ENCODE data around the gene EEF1A1.
"Not testable (repeated sequence)": the region's sequence is repeated elsewhere in the genome, so short reads cannot be mapped to it uniquely, and the experiment has no call there.

Gene EEF1A1

DNA sequence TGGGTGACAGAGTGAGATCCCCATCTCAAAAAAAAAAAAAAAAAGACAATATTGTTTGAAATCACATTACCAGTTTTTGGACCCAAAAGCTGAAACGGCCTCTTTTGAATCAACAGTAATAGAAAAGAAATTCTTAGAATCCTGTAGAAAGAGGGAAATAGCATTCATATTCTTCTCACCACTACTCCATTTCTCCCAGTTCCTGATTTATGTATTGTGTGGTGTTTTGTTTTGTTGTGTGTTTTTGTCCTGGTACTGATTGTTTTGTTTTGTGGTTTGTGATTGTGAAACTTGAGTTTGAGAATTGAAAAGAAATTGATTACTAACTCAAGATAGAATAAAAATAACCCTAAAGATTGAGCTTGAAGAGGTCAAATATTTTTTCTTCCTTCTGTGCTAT is 26.2 kb upstream of the EEF1A1 start:
- TF ChIP-seq, protein P1, sequence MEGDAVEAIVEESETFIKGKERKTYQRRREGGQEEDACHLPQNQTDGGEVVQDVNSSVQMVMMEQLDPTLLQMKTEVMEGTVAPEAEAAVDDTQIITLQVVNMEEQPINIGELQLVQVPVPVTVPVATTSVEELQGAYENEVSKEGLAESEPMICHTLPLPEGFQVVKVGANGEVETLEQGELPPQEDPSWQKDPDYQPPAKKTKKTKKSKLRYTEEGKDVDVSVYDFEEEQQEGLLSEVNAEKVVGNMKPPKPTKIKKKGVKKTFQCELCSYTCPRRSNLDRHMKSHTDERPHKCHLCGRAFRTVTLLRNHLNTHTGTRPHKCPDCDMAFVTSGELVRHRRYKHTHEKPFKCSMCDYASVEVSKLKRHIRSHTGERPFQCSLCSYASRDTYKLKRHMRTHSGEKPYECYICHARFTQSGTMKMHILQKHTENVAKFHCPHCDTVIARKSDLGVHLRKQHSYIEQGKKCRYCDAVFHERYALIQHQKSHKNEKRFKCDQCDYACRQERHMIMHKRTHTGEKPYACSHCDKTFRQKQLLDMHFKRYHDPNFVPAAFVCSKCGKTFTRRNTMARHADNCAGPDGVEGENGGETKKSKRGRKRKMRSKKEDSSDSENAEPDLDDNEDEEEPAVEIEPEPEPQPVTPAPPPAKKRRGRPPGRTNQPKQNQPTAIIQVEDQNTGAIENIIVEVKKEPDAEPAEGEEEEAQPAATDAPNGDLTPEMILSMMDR (IDR thresholded peaks at IDR 0.05; ENCODE audit: control insufficient read depth, extremely low read depth, insufficient read depth) = no peak
- no peak overlapping the region for H3K4me3 ChIP-seq (ENCODE audit: low read depth, low read length)
- no peak for DNase-seq (ENCODE audit: low read depth)

DNA sequence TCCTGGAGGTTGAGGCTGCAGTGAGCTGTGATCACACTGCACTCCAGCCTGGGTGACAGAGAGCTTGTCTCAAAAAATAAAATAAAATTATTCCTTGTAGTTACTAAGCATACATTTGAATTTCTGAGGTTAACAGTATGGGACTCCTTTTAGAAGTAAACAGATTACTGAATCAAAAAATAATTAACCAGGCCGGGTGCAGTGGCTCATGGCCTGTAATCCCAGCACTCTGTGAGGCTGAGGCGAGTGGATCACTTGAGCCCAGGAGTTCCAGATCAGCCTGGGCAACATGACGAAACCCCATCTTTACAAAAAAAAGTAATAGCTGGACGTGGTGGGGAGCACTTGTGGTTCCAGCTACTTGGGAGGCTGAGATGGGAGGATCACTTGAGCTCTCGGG is 22.1 kb upstream of the EEF1A1 start:
- TF ChIP-seq, protein P1 (IDR thresholded peaks at IDR 0.05; ENCODE audit: control insufficient read depth, extremely low read depth, insufficient read depth) = no peak
- no peak overlapping the region for H3K4me3 ChIP-seq (ENCODE audit: low read depth, low read length)
- no peak for DNase-seq (ENCODE audit: low read depth)

DNA sequence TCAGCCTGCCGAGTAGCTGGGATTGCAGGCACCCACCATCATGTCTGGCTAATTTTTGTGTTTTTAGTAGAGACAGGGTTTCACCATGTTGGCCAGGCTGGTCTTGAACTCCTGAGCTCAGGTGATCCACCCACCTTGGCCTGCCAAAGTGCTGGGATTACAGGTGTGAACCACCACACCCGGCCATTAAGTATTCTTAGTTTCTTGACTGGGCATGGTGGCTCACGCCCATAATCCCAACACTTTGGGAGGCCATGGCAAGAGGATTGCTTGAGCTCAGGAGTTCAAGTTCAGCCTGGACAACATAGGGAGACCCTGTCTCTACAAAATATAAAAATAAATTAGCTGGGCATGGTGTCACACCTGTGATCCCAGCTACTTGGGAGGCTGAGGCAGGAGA is 21.6 kb upstream of the EEF1A1 start:
- not testable (repeated sequence) for H3K4me3 ChIP-seq (ENCODE audit: low read depth, low read length); DNase-seq (ENCODE audit: low read depth)

DNA sequence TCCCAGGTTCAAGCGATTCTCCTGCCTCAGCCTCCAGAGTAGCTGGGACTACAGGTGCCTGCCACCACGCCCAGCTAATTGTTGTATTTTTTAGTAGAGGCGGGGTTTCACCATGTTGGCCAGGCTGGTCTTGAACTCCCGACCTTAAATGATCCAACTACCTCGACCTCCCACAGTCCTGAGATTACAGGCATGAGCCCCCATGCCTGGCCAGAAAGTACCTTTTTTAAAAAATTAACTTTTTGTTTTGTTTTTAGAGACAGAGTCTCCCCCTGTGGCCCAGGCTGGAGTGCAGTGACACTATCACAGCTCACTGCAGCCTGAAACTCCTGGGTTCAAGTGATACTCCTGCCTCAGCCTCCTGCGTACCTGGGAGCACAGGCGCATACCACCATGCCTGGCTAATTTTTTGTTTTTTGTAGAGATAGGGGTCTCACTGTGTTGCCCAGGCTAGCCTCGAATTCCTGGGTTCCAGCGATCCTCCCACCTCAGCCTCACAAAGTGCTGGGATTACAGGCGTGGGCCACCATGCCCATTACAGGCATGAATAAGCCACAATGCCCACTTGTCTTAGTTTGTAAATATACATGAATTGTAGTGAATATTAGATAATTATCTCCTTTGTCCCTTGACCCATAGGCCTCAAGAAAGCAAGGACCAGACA is 17.4 kb upstream of the EEF1A1 start:
- no peak for DNase-seq (ENCODE audit: low read depth)
- no peak overlapping the region for H3K4me3 ChIP-seq (ENCODE audit: low read depth, low read length)
- TF ChIP-seq, protein P1 (IDR thresholded peaks at IDR 0.05; ENCODE audit: control insufficient read depth, extremely low read depth, insufficient read depth) = no peak

DNA sequence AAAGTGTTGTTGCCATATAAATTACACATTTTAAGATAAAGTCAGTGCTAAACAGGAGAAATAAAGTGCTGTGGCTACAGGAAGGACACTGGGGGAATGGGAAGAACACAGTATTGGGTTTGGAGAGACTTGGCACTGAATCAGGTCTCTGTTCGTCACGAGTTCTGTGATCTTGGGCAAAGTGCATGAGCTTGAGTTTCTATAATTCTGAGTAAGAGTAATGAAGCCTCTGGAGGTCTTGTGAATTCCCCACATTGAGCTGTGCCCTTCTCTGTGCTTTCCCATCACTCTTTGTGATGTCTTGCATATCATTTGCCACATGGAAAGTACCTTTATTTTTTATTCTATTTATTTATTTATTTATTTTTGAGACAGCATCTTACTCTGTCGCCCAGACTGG is 16.8 kb upstream of the EEF1A1 start:
- DNase-seq (ENCODE audit: low read depth) = no peak
- TF ChIP-seq, protein P1 (IDR thresholded peaks at IDR 0.05; ENCODE audit: control insufficient read depth, extremely low read depth, insufficient read depth) = no peak
- H3K4me3 ChIP-seq (ENCODE audit: low read depth, low read length) = no peak overlapping the region

DNA sequence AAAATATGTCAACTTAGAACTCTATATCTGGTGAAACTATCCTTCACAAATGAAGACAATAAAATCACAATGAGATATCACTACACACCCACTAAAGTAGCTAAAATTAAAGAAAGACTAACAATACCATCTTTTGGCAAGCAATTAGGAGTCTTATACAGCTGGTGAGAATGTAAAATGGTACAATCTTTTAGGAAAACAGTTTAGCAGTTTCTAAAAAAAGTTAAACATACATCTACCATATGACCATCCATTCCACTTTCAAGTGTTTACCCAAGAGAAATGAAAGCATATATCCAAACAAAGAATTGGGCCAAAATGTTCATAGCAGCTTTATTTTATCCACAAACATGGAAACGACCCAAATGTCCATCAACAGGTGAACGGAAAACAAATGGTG is 13.8 kb upstream of the EEF1A1 start:
- no peak for DNase-seq (ENCODE audit: low read depth)
- H3K4me3 ChIP-seq (ENCODE audit: low read depth, low read length) = no peak overlapping the region

DNA sequence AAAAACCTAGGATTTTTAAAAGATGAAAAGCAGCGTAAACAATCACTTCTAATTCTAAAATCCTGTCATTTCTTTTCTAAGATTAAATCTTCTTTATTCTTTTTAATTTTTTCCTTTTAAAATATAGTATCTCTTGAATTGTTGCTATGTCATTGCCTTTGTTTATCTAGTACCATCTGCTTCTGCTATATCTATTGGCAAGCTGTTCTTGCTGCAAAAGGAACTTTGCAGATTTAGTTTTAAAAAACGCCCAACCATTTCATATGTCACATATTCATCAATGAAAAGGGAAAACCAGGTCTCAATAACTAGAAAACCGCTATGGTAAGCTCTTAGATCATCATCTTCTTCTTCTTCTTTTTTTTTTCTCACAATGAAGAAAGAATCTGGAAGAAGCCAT is 11.5 kb upstream of the EEF1A1 start:
- no peak overlapping the region for H3K4me3 ChIP-seq (ENCODE audit: low read depth, low read length)
- DNase-seq (ENCODE audit: low read depth) = no peak
- TF ChIP-seq, protein P1 (IDR thresholded peaks at IDR 0.05; ENCODE audit: control insufficient read depth, extremely low read depth, insufficient read depth) = no peak

More for the DNA sequence above, 13.8 kb upstream of the EEF1A1 start:
- TF ChIP-seq, protein P1 (IDR thresholded peaks at IDR 0.05; ENCODE audit: control insufficient read depth, extremely low read depth, insufficient read depth) = no peak

All from LNCaP clone FGC (cell line).